Esophagus muscularis mucosa (tissue), 3 donors: Measurements from ENCODE around the gene PTPRU.

Experiments used
- POLR2A ChIP-seq: fragments of 450-650 bp; IDR thresholded peaks from one replicate; pipeline ENCODE4 v1.6.1; 2017; ENCODE audit warnings: antibody characterized with exemption, moderate library complexity, mild to moderate bottlenecking, low read depth
- TF ChIP-seq, protein P1 (sequence below), 3 experiments: fragments of 200-600 bp in 2 of 3; fragments of 450-650 bp in 1 of 3; sonication (generic) in 2 of 3; IDR thresholded peaks; one replicate each; pipeline ENCODE4 v1.5.1; 2017 to 2019; ENCODE audit warnings: antibody characterized with exemption in 3 of 3, mild to moderate bottlenecking in 2 of 3, moderate library complexity in 1 of 3

DNA sequence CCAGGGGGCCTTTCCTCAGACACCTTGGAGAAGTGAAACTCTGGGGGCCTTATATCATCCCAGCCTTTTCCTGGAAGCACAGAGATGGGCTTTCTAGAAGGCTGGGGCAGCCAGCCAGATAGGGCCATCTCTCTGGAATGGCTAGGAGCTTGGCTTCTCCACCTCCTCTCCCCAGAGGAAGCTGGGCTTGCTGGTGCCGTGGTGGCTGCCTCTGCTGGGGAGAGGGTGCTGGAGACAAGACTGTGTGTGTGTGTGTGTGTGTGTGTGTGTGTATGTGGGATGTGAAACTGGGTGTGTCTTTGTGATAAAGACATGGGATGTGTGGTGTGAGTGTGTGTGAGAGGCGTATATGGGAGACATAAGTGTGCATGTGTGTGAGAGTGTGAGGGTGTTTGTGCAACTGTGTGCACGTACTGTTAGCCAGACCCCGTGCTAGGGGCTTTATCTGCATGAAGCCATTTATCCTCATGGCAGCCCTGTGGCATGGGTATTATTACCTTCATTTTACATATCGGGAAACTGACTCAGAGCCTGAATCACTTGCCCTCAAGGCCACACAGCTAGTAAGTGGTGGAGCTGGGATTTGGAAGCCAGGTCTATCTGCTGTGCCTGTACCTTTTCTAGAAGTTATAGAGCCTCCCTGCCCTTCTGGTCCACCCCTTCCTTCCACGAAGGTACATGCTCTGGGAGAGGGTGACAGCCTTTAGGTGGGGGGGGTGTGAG is 44.2 kb downstream of the PTPRU start:
- TF ChIP-seq POLR2A, result no peak
- TF ChIP-seq, protein P1, sequence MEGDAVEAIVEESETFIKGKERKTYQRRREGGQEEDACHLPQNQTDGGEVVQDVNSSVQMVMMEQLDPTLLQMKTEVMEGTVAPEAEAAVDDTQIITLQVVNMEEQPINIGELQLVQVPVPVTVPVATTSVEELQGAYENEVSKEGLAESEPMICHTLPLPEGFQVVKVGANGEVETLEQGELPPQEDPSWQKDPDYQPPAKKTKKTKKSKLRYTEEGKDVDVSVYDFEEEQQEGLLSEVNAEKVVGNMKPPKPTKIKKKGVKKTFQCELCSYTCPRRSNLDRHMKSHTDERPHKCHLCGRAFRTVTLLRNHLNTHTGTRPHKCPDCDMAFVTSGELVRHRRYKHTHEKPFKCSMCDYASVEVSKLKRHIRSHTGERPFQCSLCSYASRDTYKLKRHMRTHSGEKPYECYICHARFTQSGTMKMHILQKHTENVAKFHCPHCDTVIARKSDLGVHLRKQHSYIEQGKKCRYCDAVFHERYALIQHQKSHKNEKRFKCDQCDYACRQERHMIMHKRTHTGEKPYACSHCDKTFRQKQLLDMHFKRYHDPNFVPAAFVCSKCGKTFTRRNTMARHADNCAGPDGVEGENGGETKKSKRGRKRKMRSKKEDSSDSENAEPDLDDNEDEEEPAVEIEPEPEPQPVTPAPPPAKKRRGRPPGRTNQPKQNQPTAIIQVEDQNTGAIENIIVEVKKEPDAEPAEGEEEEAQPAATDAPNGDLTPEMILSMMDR (IDR thresholded peaks at IDR 0.05), result no peak
